Activated naive CD4-positive, alpha-beta T cell treated with anti-CD3 and anti-CD28 coated beads, Interleukin-2, amount 50 U/mL, for 24 hours (primary cell): ENCODE measurements around the gene BMP7.

Source experiments
- H3K27ac Mint-ChIP-seq: one replicate; pipeline ENCODE4 v1.8.0; 2021; ENCODE audit warnings: mild to moderate bottlenecking, mixed read lengths
- H3K27me3 Mint-ChIP-seq: one replicate; pipeline ENCODE4 v1.8.0; 2021; ENCODE audit warnings: mixed read lengths
- H3K36me3 Mint-ChIP-seq: one replicate; pipeline ENCODE4 v1.8.0; 2021; ENCODE audit warnings: mixed read lengths
- H3K4me1 Mint-ChIP-seq: one replicate; pipeline ENCODE4 v1.8.0; 2021; ENCODE audit warnings: mixed read lengths
- H3K4me3 Mint-ChIP-seq: one replicate; pipeline ENCODE4 v1.8.0; 2021; ENCODE audit warnings: mild to moderate bottlenecking, mixed read lengths
- H3K9me3 Mint-ChIP-seq: one replicate; pipeline ENCODE4 v1.8.0; 2021; ENCODE audit warnings: mixed read lengths

Gene BMP7

GRCh38 chr20:57238089-57238488, 28.4 kb downstream of the BMP7 start:
- H3K27me3 Mint-ChIP-seq: peaks cover 13% of the 10 kb centered on the region
- H3K36me3 Mint-ChIP-seq: no peaks in the 10 kb centered on the region
- H3K4me3 Mint-ChIP-seq: no peak overlapping the region
- H3K4me1 Mint-ChIP-seq: no peaks in the 10 kb centered on the region
- no peaks in the 10 kb centered on the region for H3K9me3 Mint-ChIP-seq
- no peak overlapping the region for H3K27ac Mint-ChIP-seq

- no peaks in the 10 kb centered on the region for H3K4me1 Mint-ChIP-seq
- no peak overlapping the region for H3K27ac Mint-ChIP-seq
- peaks cover 13% of the 10 kb centered on the region for H3K27me3 Mint-ChIP-seq
- no peak overlapping the region for H3K4me3 Mint-ChIP-seq
- H3K9me3 Mint-ChIP-seq: no peaks in the 10 kb centered on the region
- no peaks in the 10 kb centered on the region for H3K36me3 Mint-ChIP-seq
Observed at GRCh38 chr20:57237585-57237953, 28.9 kb downstream of the BMP7 start.

GRCh38 chr20:57236813-57237584, 29.4 kb downstream of the BMP7 start:
- no peak overlapping the region for H3K27ac Mint-ChIP-seq
- H3K4me1 Mint-ChIP-seq: no peaks in the 10 kb centered on the region
- peaks cover 13% of the 10 kb centered on the region for H3K27me3 Mint-ChIP-seq
- no peaks in the 10 kb centered on the region for H3K9me3 Mint-ChIP-seq
- H3K36me3 Mint-ChIP-seq: no peaks in the 10 kb centered on the region
- no peak overlapping the region for H3K4me3 Mint-ChIP-seq

- peaks cover 11% of the 10 kb centered on the region for H3K27me3 Mint-ChIP-seq
- H3K4me3 Mint-ChIP-seq: no peak overlapping the region
- H3K27ac Mint-ChIP-seq: no peak overlapping the region
- no peaks in the 10 kb centered on the region for H3K9me3 Mint-ChIP-seq
- H3K36me3 Mint-ChIP-seq: no peaks in the 10 kb centered on the region
- H3K4me1 Mint-ChIP-seq: no peaks in the 10 kb centered on the region
Observed at GRCh38 chr20:57234556-57235251, 31.7 kb downstream of the BMP7 start.

- Mint-ChIP-seq H3K4me3 (no peak overlapping the region), H3K36me3 (no peaks in the 10 kb centered on the region), H3K9me3 (no peaks in the 10 kb centered on the region), H3K4me1 (no peaks in the 10 kb centered on the region), H3K27ac (no peak overlapping the region), H3K27me3 (peaks cover 11% of the 10 kb centered on the region)
Observed at GRCh38 chr20:57231951-57232428, 34.5 kb downstream of the BMP7 start.

GRCh38 chr20:57231161-57231560, 35.3 kb downstream of the BMP7 start:
- Mint-ChIP-seq H3K36me3 (no peaks in the 10 kb centered on the region), H3K4me1 (no peaks in the 10 kb centered on the region), H3K4me3 (no peak overlapping the region), H3K27me3 (peaks cover 7% of the 10 kb centered on the region), H3K9me3 (no peaks in the 10 kb centered on the region), H3K27ac (no peak overlapping the region)

GRCh38 chr20:57230247-57230646, 36.2 kb downstream of the BMP7 start:
- no peak overlapping the region for H3K4me3 Mint-ChIP-seq
- no peaks in the 10 kb centered on the region for H3K36me3 Mint-ChIP-seq
- no peaks in the 10 kb centered on the region for H3K4me1 Mint-ChIP-seq
- H3K27me3 Mint-ChIP-seq: peaks cover 4% of the 10 kb centered on the region
- H3K27ac Mint-ChIP-seq: no peak overlapping the region
- no peaks in the 10 kb centered on the region for H3K9me3 Mint-ChIP-seq

GRCh38 chr20:57229490-57229889, 37.0 kb downstream of the BMP7 start:
- Mint-ChIP-seq H3K27me3 (peaks cover 3% of the 10 kb centered on the region), H3K36me3 (no peaks in the 10 kb centered on the region), H3K4me3 (no peak overlapping the region), H3K27ac (no peak overlapping the region), H3K4me1 (no peaks in the 10 kb centered on the region), H3K9me3 (no peaks in the 10 kb centered on the region)

GRCh38 chr20:57225830-57226229, 40.6 kb downstream of the BMP7 start:
- no peak overlapping the region for H3K4me3 Mint-ChIP-seq
- no peaks in the 10 kb centered on the region for H3K9me3 Mint-ChIP-seq
- no peaks in the 10 kb centered on the region for H3K36me3 Mint-ChIP-seq
- H3K4me1 Mint-ChIP-seq: no peaks in the 10 kb centered on the region
- H3K27ac Mint-ChIP-seq: no peak overlapping the region
- H3K27me3 Mint-ChIP-seq: peaks cover 2% of the 10 kb centered on the region

- Mint-ChIP-seq H3K36me3 (no peaks in the 10 kb centered on the region), H3K27ac (no peak overlapping the region), H3K4me1 (no peaks in the 10 kb centered on the region), H3K27me3 (peaks cover 2% of the 10 kb centered on the region), H3K4me3 (no peak overlapping the region), H3K9me3 (no peaks in the 10 kb centered on the region)
Observed at GRCh38 chr20:57225197-57225733, 41.2 kb downstream of the BMP7 start.

GRCh38 chr20:57224641-57225138, 41.8 kb downstream of the BMP7 start:
- Mint-ChIP-seq H3K27ac (no peak overlapping the region), H3K36me3 (no peaks in the 10 kb centered on the region), H3K4me3 (no peak overlapping the region), H3K27me3 (peaks cover 2% of the 10 kb centered on the region), H3K4me1 (no peaks in the 10 kb centered on the region), H3K9me3 (no peaks in the 10 kb centered on the region)

- Mint-ChIP-seq H3K9me3 (no peaks in the 10 kb centered on the region), H3K4me3 (no peak overlapping the region), H3K27ac (no peak overlapping the region), H3K36me3 (no peaks in the 10 kb centered on the region), H3K27me3 (no peaks in the 10 kb centered on the region), H3K4me1 (no peaks in the 10 kb centered on the region)
Observed at GRCh38 chr20:57223648-57224489, 42.6 kb downstream of the BMP7 start.

GRCh38 chr20:57222631-57222950, 43.9 kb downstream of the BMP7 start:
- Mint-ChIP-seq H3K4me1 (no peaks in the 10 kb centered on the region), H3K27me3 (no peaks in the 10 kb centered on the region), H3K9me3 (no peaks in the 10 kb centered on the region), H3K36me3 (no peaks in the 10 kb centered on the region), H3K27ac (no peak overlapping the region), H3K4me3 (no peak overlapping the region)

- Mint-ChIP-seq H3K4me1 (no peaks in the 10 kb centered on the region), H3K4me3 (no peak overlapping the region), H3K27ac (no peak overlapping the region), H3K9me3 (no peaks in the 10 kb centered on the region), H3K27me3 (no peaks in the 10 kb centered on the region), H3K36me3 (no peaks in the 10 kb centered on the region)
Observed at GRCh38 chr20:57221916-57222630, 44.4 kb downstream of the BMP7 start.
